Neural cell (in vitro differentiated cells): Measurements from ENCODE around the gene RAVER2. TPM values are rescaled to one million over a fixed set of nuclear protein-coding genes. Genes with fewer than 3 reads are reported as not detected.

ENCODE experiments used
- H2AFZ ChIP-seq: fragments of 200-600, 300-800 bp; sonication (generic), shearing (Covaris generic); 2 replicates; pipeline ENCODE4 v1.6.0; 2014; ENCODE audit warnings: low read depth, mild to moderate bottlenecking, antibody characterized with exemption, low read length, moderate library complexity
- H3F3A ChIP-seq: fragments of 200-600 bp; shearing (Covaris generic); 2 replicates; pipeline ENCODE4 v1.6.1; 2016; ENCODE audit warnings: mild to moderate bottlenecking, moderate library complexity, mixed read lengths, antibody characterized with exemption, low read length; ENCODE audit not compliant: insufficient read depth, poor library complexity, severe bottlenecking
- H3K27ac ChIP-seq: fragments of 200-600, 300-800 bp; sonication (generic), shearing (Covaris generic); 2 replicates; pipeline ENCODE4 v1.5.1; 2014; ENCODE audit warnings: mild to moderate bottlenecking, low read length, moderate library complexity
- H3K27me3 ChIP-seq: fragments of 300-800, 200-600 bp; sonication (generic), shearing (Covaris generic); 2 replicates; pipeline ENCODE4 v1.6.0; 2014; ENCODE audit warnings: mild to moderate bottlenecking, low read depth, low read length, moderate library complexity; ENCODE audit not compliant: insufficient read depth
- H3K36me3 ChIP-seq: fragments of 300-800, 200-600 bp; sonication (generic), shearing (Covaris generic); 2 replicates; pipeline ENCODE4 v1.5.1; 2014; ENCODE audit warnings: mild to moderate bottlenecking, antibody characterized with exemption, low read length, moderate library complexity; ENCODE audit not compliant: insufficient read depth
- H3K4me2 ChIP-seq: fragments of 300-800, 200-600 bp; sonication (generic), shearing (Covaris generic); 2 replicates; pipeline ENCODE4 v1.6.0; 2014; ENCODE audit warnings: mild to moderate bottlenecking, low read length
- H3K4me3 ChIP-seq: fragments of 300-800, 200-600 bp; sonication (generic), shearing (Covaris generic); 2 replicates; pipeline ENCODE4 v1.5.1; 2014; ENCODE audit warnings: mild to moderate bottlenecking, low read length, moderate library complexity
- H3K79me2 ChIP-seq: fragments of 200-600 bp; shearing (Covaris generic); replicated peaks from 2 replicates; pipeline ENCODE4 v1.6.0; 2014; ENCODE audit warnings: mild to moderate bottlenecking, low read length, moderate library complexity; ENCODE audit not compliant: insufficient read depth
- H3K9ac ChIP-seq: fragments of 300-800, 200-600 bp; sonication (generic), shearing (Covaris generic); 2 replicates; pipeline ENCODE4 v1.6.1; 2016; ENCODE audit warnings: mild to moderate bottlenecking, low read length, mixed read lengths
- H3K9me2 ChIP-seq: fragments of 200-600 bp; shearing (Covaris generic); 2 replicates; pipeline ENCODE4 v1.6.1; 2016; ENCODE audit warnings: mild to moderate bottlenecking, low read length, mixed read lengths; ENCODE audit not compliant: insufficient read depth
- H3K9me3 ChIP-seq: fragments of 200-600, 300-800 bp; sonication (generic), shearing (Covaris generic); 2 replicates; pipeline ENCODE4 v1.6.1; 2016; ENCODE audit warnings: mild to moderate bottlenecking, mixed run types, low read length, moderate library complexity, mixed read lengths
- H4K20me1 ChIP-seq: fragments of 200-600 bp; shearing (Covaris generic); 2 replicates; pipeline ENCODE4 v1.6.1; 2016; ENCODE audit warnings: mild to moderate bottlenecking, mixed run types; ENCODE audit not compliant: insufficient read depth
- EP300 ChIP-seq: fragments of 450-650 bp; conservative IDR thresholded peaks from 2 replicates; pipeline ENCODE4 v1.6.1; 2014; ENCODE audit warnings: antibody characterized with exemption, mild to moderate bottlenecking, moderate library complexity; ENCODE audit not compliant: poor library complexity, severe bottlenecking
- EZH2 ChIP-seq: fragments of 200-600, 300-800 bp; shearing (Covaris generic), sonication (generic); IDR thresholded peaks from 2 replicates; pipeline ENCODE4 v1.6.1; 2014; ENCODE audit warnings: antibody characterized with exemption, low read length, borderline replicate concordance, mild to moderate bottlenecking; ENCODE audit not compliant: insufficient read depth, poor library complexity, severe bottlenecking
- MXI1 ChIP-seq: fragments of 450-650 bp; conservative IDR thresholded peaks from 2 replicates; pipeline ENCODE4 v1.6.1; 2014; ENCODE audit warnings: antibody characterized with exemption, mild to moderate bottlenecking; ENCODE audit not compliant: poor library complexity, severe bottlenecking
- POLR2AphosphoS5 ChIP-seq: IDR thresholded peaks from 2 replicates; pipeline ENCODE4 v1.6.1; 2012
- RAD21 ChIP-seq: fragments of 450-650 bp; conservative IDR thresholded peaks from 2 replicates; pipeline ENCODE4 v1.6.1; 2014; ENCODE audit warnings: antibody characterized with exemption, mild to moderate bottlenecking, moderate library complexity
- SMC3 ChIP-seq: fragments of 450-650 bp; conservative IDR thresholded peaks from 2 replicates; pipeline ENCODE4 v1.6.1; 2014; ENCODE audit warnings: antibody characterized with exemption, mild to moderate bottlenecking, moderate library complexity; ENCODE audit not compliant: poor library complexity
- TAF1 ChIP-seq: IDR thresholded peaks from 2 replicates; pipeline ENCODE4 v1.6.1; 2012; ENCODE audit warnings: low read depth
- polyA plus RNA-seq: library from polyadenylated mRNA; depleted of rRNA; stranded (reverse); fragments of >200 nt; gene quantifications from 2 replicates; pipeline ENCODE4 v1.2.3, GENCODE V29; 2014
- TF ChIP-seq, protein P1 (sequence below): fragments of 450-650 bp; IDR thresholded peaks from 2 replicates; pipeline ENCODE4 v1.5.1; 2014; ENCODE audit warnings: antibody characterized with exemption, mild to moderate bottlenecking, moderate library complexity; ENCODE audit not compliant: poor library complexity, severe bottlenecking
- TF ChIP-seq, protein P2 (sequence below): IDR thresholded peaks from 2 replicates; pipeline ENCODE4 v1.6.1; 2012; ENCODE audit warnings: borderline replicate concordance

Gene RAVER2
- polyA plus RNA-seq, 1 donor from 2014 or later, result 8.1 TPM

DNA sequence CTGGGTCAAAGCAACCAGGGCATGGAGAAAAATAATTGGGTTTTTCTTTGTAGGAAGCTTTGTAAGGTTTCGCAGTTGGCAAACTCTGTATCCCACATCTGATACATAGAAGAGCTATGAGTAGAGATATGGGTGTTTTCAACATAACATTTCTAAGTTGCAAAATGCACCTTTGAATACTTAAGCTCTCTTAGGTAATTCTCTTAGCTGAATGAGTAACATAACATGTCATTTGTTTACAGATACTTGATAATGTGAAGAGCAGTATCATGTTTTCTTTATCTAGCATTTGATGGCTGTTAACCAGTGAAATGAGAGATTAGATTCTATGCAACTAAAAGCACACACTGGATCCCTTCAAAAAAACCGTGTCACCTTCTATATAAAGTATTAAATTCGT, 21.6 kb downstream of the RAVER2 start:
- H3K4me2 ChIP-seq, result no peak overlapping the region
- H3K36me3 ChIP-seq, result peaks cover 3% of the 10 kb centered on the region
- H3K4me3 ChIP-seq, result no peak overlapping the region
- no peaks in the 10 kb centered on the region for H3F3A ChIP-seq
- no peak for TF ChIP-seq RAD21
- no peak for TF ChIP-seq POLR2AphosphoS5
- no peak for TF ChIP-seq EP300
- no peak for TF ChIP-seq MXI1
- TF ChIP-seq, protein P1, sequence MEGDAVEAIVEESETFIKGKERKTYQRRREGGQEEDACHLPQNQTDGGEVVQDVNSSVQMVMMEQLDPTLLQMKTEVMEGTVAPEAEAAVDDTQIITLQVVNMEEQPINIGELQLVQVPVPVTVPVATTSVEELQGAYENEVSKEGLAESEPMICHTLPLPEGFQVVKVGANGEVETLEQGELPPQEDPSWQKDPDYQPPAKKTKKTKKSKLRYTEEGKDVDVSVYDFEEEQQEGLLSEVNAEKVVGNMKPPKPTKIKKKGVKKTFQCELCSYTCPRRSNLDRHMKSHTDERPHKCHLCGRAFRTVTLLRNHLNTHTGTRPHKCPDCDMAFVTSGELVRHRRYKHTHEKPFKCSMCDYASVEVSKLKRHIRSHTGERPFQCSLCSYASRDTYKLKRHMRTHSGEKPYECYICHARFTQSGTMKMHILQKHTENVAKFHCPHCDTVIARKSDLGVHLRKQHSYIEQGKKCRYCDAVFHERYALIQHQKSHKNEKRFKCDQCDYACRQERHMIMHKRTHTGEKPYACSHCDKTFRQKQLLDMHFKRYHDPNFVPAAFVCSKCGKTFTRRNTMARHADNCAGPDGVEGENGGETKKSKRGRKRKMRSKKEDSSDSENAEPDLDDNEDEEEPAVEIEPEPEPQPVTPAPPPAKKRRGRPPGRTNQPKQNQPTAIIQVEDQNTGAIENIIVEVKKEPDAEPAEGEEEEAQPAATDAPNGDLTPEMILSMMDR, result no peak
- TF ChIP-seq EZH2, result no peak
- TF ChIP-seq TAF1, result no peak
- TF ChIP-seq SMC3, result no peak
- TF ChIP-seq, protein P2, sequence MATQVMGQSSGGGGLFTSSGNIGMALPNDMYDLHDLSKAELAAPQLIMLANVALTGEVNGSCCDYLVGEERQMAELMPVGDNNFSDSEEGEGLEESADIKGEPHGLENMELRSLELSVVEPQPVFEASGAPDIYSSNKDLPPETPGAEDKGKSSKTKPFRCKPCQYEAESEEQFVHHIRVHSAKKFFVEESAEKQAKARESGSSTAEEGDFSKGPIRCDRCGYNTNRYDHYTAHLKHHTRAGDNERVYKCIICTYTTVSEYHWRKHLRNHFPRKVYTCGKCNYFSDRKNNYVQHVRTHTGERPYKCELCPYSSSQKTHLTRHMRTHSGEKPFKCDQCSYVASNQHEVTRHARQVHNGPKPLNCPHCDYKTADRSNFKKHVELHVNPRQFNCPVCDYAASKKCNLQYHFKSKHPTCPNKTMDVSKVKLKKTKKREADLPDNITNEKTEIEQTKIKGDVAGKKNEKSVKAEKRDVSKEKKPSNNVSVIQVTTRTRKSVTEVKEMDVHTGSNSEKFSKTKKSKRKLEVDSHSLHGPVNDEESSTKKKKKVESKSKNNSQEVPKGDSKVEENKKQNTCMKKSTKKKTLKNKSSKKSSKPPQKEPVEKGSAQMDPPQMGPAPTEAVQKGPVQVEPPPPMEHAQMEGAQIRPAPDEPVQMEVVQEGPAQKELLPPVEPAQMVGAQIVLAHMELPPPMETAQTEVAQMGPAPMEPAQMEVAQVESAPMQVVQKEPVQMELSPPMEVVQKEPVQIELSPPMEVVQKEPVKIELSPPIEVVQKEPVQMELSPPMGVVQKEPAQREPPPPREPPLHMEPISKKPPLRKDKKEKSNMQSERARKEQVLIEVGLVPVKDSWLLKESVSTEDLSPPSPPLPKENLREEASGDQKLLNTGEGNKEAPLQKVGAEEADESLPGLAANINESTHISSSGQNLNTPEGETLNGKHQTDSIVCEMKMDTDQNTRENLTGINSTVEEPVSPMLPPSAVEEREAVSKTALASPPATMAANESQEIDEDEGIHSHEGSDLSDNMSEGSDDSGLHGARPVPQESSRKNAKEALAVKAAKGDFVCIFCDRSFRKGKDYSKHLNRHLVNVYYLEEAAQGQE, result no peak
- H3K27ac ChIP-seq, result no peak overlapping the region
- H4K20me1 ChIP-seq, result no peaks in the 10 kb centered on the region
- no peak overlapping the region for H2AFZ ChIP-seq
- no peaks in the 10 kb centered on the region for H3K79me2 ChIP-seq
- H3K9me3 ChIP-seq, result no peaks in the 10 kb centered on the region
- no peak overlapping the region for H3K9ac ChIP-seq
- H3K9me2 ChIP-seq, result no peaks in the 10 kb centered on the region
- H3K27me3 ChIP-seq, result no peaks in the 10 kb centered on the region

- no peaks in the 10 kb centered on the region for H4K20me1 ChIP-seq
- H3K4me2 ChIP-seq, result no peak overlapping the region
- no peak overlapping the region for H3K9ac ChIP-seq
- H3K27ac ChIP-seq, result no peak overlapping the region
- H3K4me3 ChIP-seq, result no peak overlapping the region
- H3K9me3 ChIP-seq, result no peaks in the 10 kb centered on the region
- H3K36me3 ChIP-seq, result peaks cover 3% of the 10 kb centered on the region
- no peaks in the 10 kb centered on the region for H3F3A ChIP-seq
- TF ChIP-seq POLR2AphosphoS5, result no peak
- H3K9me2 ChIP-seq, result no peaks in the 10 kb centered on the region
- no peaks in the 10 kb centered on the region for H3K79me2 ChIP-seq
- no peaks in the 10 kb centered on the region for H3K27me3 ChIP-seq
- no peak overlapping the region for H2AFZ ChIP-seq
These were observed 24.6 kb downstream of the RAVER2 start for GRCh38 chr1:64769482-64769881.

GRCh38 chr1:64769971-64770370, 25.1 kb downstream of the RAVER2 start:
- Histone ChIP-seq H3F3A (no peaks in the 10 kb centered on the region), H2AFZ (no peak overlapping the region), H3K9me3 (no peaks in the 10 kb centered on the region), H3K79me2 (no peaks in the 10 kb centered on the region), H3K27me3 (no peaks in the 10 kb centered on the region), H4K20me1 (no peaks in the 10 kb centered on the region), H3K36me3 (peaks cover 3% of the 10 kb centered on the region), H3K4me2 (no peak overlapping the region), H3K27ac (no peak overlapping the region), H3K4me3 (no peak overlapping the region), H3K9me2 (no peaks in the 10 kb centered on the region), H3K9ac (no peak overlapping the region)
- TF ChIP-seq POLR2AphosphoS5 (no peak), MXI1 (no peak), RAD21 (no peak), TAF1 (no peak)
- TF ChIP-seq, protein P1, result no peak
- TF ChIP-seq, protein P2, result no peak
